GM12878 (cell line): Measurements from ENCODE around the gene BCS1L. TPM values are rescaled to one million over a fixed set of nuclear protein-coding genes. Genes with fewer than 3 reads are reported as not detected.

Experiments used
- ATF7 ChIP-seq: fragments of 450-650 bp; IDR thresholded peaks from 2 replicates; pipeline ENCODE4 v1.6.1; 2016; ENCODE audit warnings: low read depth, mild to moderate bottlenecking
- BACH1 ChIP-seq: fragments of 450-650 bp; IDR thresholded peaks from 2 replicates; pipeline ENCODE4 v1.6.1; 2017; ENCODE audit warnings: mild to moderate bottlenecking, borderline replicate concordance
- CBFB ChIP-seq: IDR thresholded peaks from 2 replicates; pipeline ENCODE4 v1.6.1; 2016; ENCODE audit warnings: antibody characterized with exemption, low read depth
- CHD2 ChIP-seq: IDR thresholded peaks from 2 replicates; pipeline ENCODE4 v1.6.1; 2011; ENCODE audit warnings: low read depth, low read length, improper control_type of control experiment, borderline replicate concordance
- ELK1 ChIP-seq: IDR thresholded peaks from 2 replicates; pipeline ENCODE4 v1.6.1; 2012; ENCODE audit warnings: low read depth, low read length, improper control_type of control experiment
- EP300 ChIP-seq, 2 experiments: fragments of 150-350 bp in 1 of 2; IDR thresholded peaks; 2 replicates each; pipeline ENCODE4 v1.6.1; 2011 to 2012; ENCODE audit warnings: low read depth in 2 of 2, low read length in 2 of 2, borderline replicate concordance in 1 of 2, improper control_type of control experiment in 1 of 2, inconsistent platforms in 1 of 2; ENCODE audit not compliant: control insufficient read depth in 1 of 2
- ETV6 ChIP-seq, 2 experiments: fragments of 450-650 bp in 1 of 2; IDR thresholded peaks in 1 of 2; conservative IDR thresholded peaks in 1 of 2; 2 replicates each; pipeline ENCODE4 v1.6.1; 2014; ENCODE audit warnings: antibody characterized with exemption in 1 of 2, borderline replicate concordance in 1 of 2, low read depth in 1 of 2, mild to moderate bottlenecking in 1 of 2, moderate library complexity in 1 of 2
- FOXK2 ChIP-seq: fragments of 450-650 bp; IDR thresholded peaks from 2 replicates; pipeline ENCODE4 v1.6.1; 2017; ENCODE audit warnings: mild to moderate bottlenecking, moderate library complexity
- GABPA ChIP-seq: IDR thresholded peaks from 2 replicates; pipeline ENCODE4 v1.6.1; 2014; ENCODE audit warnings: antibody characterized with exemption, low read depth, mild to moderate bottlenecking, inconsistent platforms
- IKZF1 ChIP-seq: fragments of 450-650 bp; conservative IDR thresholded peaks from 2 replicates; pipeline ENCODE4 v1.6.1; 2017; ENCODE audit warnings: antibody characterized with exemption, mild to moderate bottlenecking
- JUND ChIP-seq: IDR thresholded peaks from 2 replicates; pipeline ENCODE4 v1.6.1; 2012; ENCODE audit warnings: low read depth, mild to moderate bottlenecking, low read length, improper control_type of control experiment, moderate library complexity
- NR2C1 ChIP-seq: fragments of 450-650 bp; IDR thresholded peaks from 2 replicates; pipeline ENCODE4 v1.6.1; 2017; ENCODE audit warnings: antibody characterized with exemption, mild to moderate bottlenecking, moderate library complexity
- PML ChIP-seq: IDR thresholded peaks from 2 replicates; pipeline ENCODE4 v1.6.1; 2012; ENCODE audit warnings: low read length, inconsistent platforms
- POLR2AphosphoS5 ChIP-seq: IDR thresholded peaks from 2 replicates; pipeline ENCODE4 v1.6.1; 2011; ENCODE audit warnings: mild to moderate bottlenecking, low read length, inconsistent platforms
- POU2F2 ChIP-seq: IDR thresholded peaks from 3 replicates; pipeline ENCODE4 v1.6.1; 2011; ENCODE audit warnings: low read depth, mild to moderate bottlenecking, low read length, borderline replicate concordance
- RAD51 ChIP-seq: fragments of 450-650 bp; IDR thresholded peaks from 2 replicates; pipeline ENCODE4 v1.6.1; 2016; ENCODE audit warnings: moderate library complexity, mild to moderate bottlenecking, inconsistent platforms
- RB1 ChIP-seq: fragments of 450-650 bp; formaldehyde crosslinking; IDR thresholded peaks from 2 replicates; pipeline ENCODE4 v1.6.1; 2017; ENCODE audit warnings: mild to moderate bottlenecking, borderline replicate concordance
- RUNX3 ChIP-seq: IDR thresholded peaks from 2 replicates; pipeline ENCODE4 v1.6.1; 2012; ENCODE audit warnings: low read length, inconsistent platforms
- SIX5 ChIP-seq: IDR thresholded peaks from 2 replicates; pipeline ENCODE4 v1.6.1; 2011; ENCODE audit warnings: mild to moderate bottlenecking, low read depth, low read length, moderate library complexity; ENCODE audit not compliant: severe bottlenecking
- SMC3 ChIP-seq: IDR thresholded peaks from 2 replicates; pipeline ENCODE4 v1.6.1; 2011; ENCODE audit warnings: low read length, improper control_type of control experiment, borderline replicate concordance
- SPI1 ChIP-seq: IDR thresholded peaks from 2 replicates; pipeline ENCODE4 v1.6.1; 2011; ENCODE audit warnings: low read depth, mild to moderate bottlenecking, low read length, moderate library complexity, borderline replicate concordance; ENCODE audit not compliant: insufficient read depth
- SRF ChIP-seq, 2 experiments: IDR thresholded peaks; 2 replicates each; pipeline ENCODE4 v1.6.1; 2011; ENCODE audit warnings: low read depth in 2 of 2, low read length in 2 of 2, mild to moderate bottlenecking in 1 of 2, moderate library complexity in 1 of 2
- TARDBP ChIP-seq: IDR thresholded peaks from 2 replicates; pipeline ENCODE4 v1.6.1; 2016; ENCODE audit warnings: borderline replicate concordance
- YY1 ChIP-seq: IDR thresholded peaks from 2 replicates; pipeline ENCODE4 v1.6.1; 2011; ENCODE audit warnings: low read depth, mild to moderate bottlenecking, low read length
- ZBTB40 ChIP-seq: fragments of 450-650 bp; IDR thresholded peaks from 2 replicates; pipeline ENCODE4 v1.6.1; 2016; ENCODE audit warnings: mild to moderate bottlenecking, moderate library complexity, borderline replicate concordance
- ZZZ3 ChIP-seq: IDR thresholded peaks from 2 replicates; pipeline ENCODE4 v1.6.1; 2011; ENCODE audit warnings: low read depth; ENCODE audit not compliant: control insufficient read depth, insufficient read length
- polyA plus RNA-seq, 11 experiments: library from polyadenylated mRNA; depleted of rRNA in 4 of 11; unstranded in 6 of 11; stranded (reverse) in 5 of 11; fragments of >200 nt; fragmentation: Nextera tagmentation in 4 of 11; fragmentation: Illumina TruSeq in 1 of 11; extraction: Ambion mirVana in 4 of 11; extraction: Trizol in 1 of 11; gene quantifications; 1 replicate in 1 of 11; 2 replicates in 10 of 11; pipeline versions ENCODE4 v1.2.1 to v1.2.3, GENCODE V29; 2011 to 2016; ENCODE audit warnings: inconsistent platforms in 2 of 11, missing spikeins in 2 of 11, low read depth in 1 of 11
- total RNA-seq, 4 experiments: library from RNA; depleted of rRNA in 3 of 4; stranded (reverse); fragments of >200 nt in 3 of 4; fragmentation: Illumina TruSeq in 1 of 4; extraction: Trizol in 1 of 4; gene quantifications; 2 replicates each; pipeline versions ENCODE4 v1.2.1 to v1.2.3, GENCODE V29; 2013 to 2021

Gene BCS1L
- total and polyA plus RNA-seq, 10 of the 15 experiments (the other 5 are each of a cell fraction or from before 2014, with no cell fraction given), result 40.4 to 114 (median 65.2) TPM

- peak; percentile 95 for TF ChIP-seq ZBTB40
- peak in 1 of 2 experiments; percentile 80; a peak in 2 of 4 replicates for TF ChIP-seq ETV6 (conservative IDR thresholded peaks at IDR 0.05 in 1 of 2, IDR thresholded peaks at IDR 0.05 in 1 of 2; ENCODE audit: borderline replicate concordance in 1 of 2, low read depth in 1 of 2)
- peak; percentile 80 for TF ChIP-seq POLR2AphosphoS5
- no peak for TF ChIP-seq ZZZ3
- 0 out of 2 replicates have a peak, but pooled peaks have one; percentile 32 for TF ChIP-seq FOXK2
- peak; percentile 72 for TF ChIP-seq IKZF1
- peak; percentile 95 for TF ChIP-seq YY1
- peak; percentile 29; the same call in 1 of the 2 replicates for TF ChIP-seq SPI1
- peak; percentile 93 for TF ChIP-seq ELK1
- TF ChIP-seq RAD51, result no peak
- peak; percentile 27; the same call in 1 of the 2 replicates for TF ChIP-seq NR2C1
- no peak for TF ChIP-seq TARDBP
- peak; percentile 77; the same call in 1 of the 2 replicates for TF ChIP-seq PML
- TF ChIP-seq CBFB, result peak; percentile 84
- TF ChIP-seq CHD2, result 0 out of 2 replicates have a peak, but pooled peaks have one; percentile 45
- no peak for TF ChIP-seq SMC3
- peak; percentile 28; the same call in 1 of the 2 replicates for TF ChIP-seq ATF7
- no peak for TF ChIP-seq EP300 (IDR thresholded peaks at IDR 0.05; ENCODE audit: borderline replicate concordance in 1 of 2, control insufficient read depth in 1 of 2, low read depth in 2 of 2, low read length in 2 of 2)
- no peak for TF ChIP-seq JUND
- TF ChIP-seq GABPA, result peak; percentile 97
- peak; percentile 6; the same call in 1 of the 2 replicates for TF ChIP-seq RUNX3
- TF ChIP-seq POU2F2, result 0 out of 3 replicates have a peak, but pooled peaks have one; percentile 31
- peak; percentile 36; the same call in 1 of the 2 replicates for TF ChIP-seq BACH1
- TF ChIP-seq SIX5, result peak; percentile 49
- TF ChIP-seq RB1, result peak; percentile 49; the same call in 1 of the 2 replicates
- TF ChIP-seq SRF (IDR thresholded peaks at IDR 0.05; ENCODE audit: low read depth in 2 of 2, low read length in 2 of 2), result peak; percentile 84 to 93
Measured at GRCh38 chr2:218671654-218672566, 12.4 kb downstream of the BCS1L start, which contains the start of the genes RNF25 and STK36 (continued).
